ENCODE results near the gene SPINK9.

SPINK9 gene

DNA sequence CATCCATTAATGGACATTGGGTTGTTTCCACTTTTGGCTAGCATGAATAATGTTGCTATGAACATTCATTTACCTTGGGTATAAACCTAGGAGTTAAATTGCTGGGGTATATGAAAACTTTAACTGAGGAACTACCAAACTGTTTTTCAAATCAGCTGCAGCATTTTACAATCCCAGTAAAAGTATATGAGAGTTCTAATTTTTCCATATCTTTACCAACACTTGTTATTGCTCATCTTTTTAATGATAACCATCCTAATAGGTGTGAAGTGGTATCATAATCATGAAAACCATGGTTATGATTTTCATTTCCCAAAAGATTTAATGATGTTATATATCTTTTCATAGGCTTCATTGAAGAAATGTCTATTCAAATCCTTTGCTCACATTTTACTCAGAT lies 32.9 kb downstream of the SPINK9 start:
- DNase-seq (ENCODE audit: low spot score) = no peak

DNA sequence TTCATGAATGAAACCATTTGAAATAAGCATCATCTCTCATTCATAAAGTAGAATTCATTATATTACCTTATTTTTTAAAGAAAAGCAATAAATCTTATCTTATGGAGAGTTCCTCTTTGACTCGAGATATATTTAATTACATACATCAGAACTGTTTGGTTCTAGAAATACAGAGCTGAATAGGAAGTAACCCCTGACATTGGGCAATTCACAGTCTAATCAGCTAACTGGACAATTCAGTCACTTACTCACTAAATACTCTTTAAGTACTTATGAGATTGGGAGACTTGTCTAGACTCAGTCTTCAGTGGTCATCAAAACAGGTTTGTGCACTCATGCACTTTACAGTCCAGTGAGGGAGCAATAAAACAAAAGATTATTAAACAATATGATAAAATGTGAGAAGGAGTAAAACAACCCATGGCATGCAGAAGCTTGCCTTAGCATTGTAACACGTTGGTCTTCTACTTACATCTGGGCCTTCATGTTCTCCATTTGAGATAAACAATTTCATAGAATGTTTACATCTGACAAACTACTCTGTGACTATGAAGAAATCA lies 36.9 kb downstream of the SPINK9 start:
- no peak for DNase-seq (ENCODE audit: low spot score)

DNA sequence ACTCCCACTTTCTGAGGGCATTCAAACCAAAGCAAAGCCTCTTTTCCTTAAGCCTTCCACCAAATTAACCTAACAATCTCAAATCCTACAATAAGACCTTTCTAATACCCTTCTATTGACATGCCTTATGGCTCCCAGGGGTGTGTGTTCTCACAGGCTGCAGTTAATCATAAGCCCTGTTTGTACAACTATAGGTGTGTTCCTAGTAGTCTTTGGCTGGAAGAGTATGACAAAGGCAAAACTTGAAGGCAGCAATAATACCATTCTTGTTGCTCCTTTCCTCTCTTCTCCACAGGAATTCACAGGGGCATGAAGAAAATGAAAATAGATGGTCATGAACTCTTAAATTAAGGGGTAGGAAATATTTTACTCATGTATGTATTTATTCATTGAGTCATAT lies 37.5 kb downstream of the SPINK9 start:
- DNase-seq (ENCODE audit: low spot score) = no peak

DNA sequence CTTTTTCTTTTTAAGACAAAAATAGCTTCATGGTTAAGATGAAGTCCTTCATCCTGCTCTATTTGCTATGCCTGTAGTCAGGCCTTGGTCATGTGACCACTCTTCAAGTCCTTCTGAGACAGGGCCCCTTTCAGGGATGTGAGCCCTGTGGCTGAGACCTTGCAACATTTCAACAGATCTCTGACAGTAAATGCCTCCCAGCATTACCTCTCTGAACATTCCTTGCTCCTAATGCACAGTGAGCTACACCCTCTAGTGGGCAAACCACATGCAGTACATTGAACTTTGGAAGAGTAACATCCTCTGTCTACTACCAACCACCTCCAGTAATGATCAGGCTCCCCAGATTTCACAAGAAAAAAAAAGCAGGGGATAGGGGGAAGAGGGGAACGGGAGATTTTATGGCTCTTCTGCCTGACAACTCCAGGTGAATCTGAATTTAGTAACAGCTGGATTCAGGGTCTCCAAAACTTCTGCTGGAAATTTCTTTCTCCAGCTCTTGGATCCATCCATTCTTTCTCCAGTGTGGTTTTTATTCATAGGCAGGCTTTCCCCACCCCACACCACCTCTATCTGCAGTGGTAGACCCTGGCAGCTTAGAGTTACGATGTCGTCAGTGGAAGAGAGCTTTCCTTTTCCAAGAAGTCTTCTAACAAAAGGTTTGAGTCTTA lies 39.5 kb downstream of the SPINK9 start:
- peak; percentile 52 for DNase-seq (ENCODE audit: low spot score)

DNA sequence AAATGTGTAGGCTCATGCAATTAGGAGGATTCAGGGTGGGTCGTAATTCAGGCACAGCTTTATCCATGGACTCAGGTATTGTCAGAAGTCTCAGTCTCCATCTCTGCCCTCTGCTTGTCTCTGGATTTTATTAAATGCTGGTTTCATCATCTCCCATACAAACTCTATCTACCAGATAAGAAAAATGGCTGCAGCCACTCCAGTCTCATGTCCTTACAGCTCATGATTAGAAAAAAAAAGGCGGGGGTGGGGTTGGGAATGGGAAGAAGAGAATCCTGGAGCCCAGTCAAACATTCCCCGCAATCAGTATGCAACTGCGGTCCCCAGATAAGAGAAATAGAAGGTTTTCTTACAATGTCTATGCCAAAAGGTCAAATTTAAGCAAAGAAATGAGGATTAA lies 40.8 kb downstream of the SPINK9 start:
- DNase-seq (ENCODE audit: low spot score) = no peak

GRCh38 chr5:148378670-148379069 lies 43.3 kb downstream of the SPINK9 start:
- no peak for DNase-seq (ENCODE audit: low spot score)

DNA sequence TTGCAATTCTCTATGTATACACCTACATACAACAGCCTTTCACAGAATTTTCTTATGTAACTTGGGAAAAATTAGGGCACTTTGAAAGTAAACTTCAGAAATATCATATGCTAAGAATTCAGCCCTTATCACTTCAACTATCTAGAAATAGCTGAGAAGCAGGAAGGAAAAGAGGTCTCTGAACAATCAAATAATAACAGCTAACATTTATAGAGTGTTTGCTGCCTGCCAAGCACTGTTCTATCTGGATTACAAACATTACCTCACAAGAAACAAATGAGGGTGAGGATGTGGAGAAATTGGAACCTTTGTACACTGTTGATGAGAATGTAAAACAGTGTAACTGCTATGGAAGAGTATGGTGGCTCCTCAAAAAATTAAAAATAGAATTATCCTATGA lies 44.0 kb downstream of the SPINK9 start:
- no peak for DNase-seq (ENCODE audit: low spot score)

DNA sequence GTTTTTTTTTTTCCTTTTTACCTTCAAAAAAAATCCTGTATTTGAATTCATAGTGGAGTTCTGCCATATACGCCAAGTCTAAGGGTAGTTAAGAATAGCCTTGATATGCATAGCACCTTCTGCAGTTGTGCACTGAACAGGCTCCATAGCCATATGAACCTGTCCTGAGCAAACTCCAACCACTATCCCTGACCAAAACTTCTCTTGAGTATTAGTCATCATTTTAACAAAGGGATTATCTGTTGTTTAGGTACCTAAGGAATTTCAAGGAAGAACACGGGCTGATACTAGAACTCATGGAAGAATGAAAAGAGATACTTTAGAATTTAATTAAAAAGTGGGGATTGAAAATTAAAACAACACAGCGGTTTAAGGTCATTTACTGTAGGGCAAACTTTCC lies 46.5 kb downstream of the SPINK9 start:
- no peak for DNase-seq (ENCODE audit: low spot score)

GRCh38 chr5:148382961-148383360 lies 47.6 kb downstream of the SPINK9 start:
- DNase-seq (ENCODE audit: low spot score) = peak; percentile 54

- DNase-seq (ENCODE audit: low spot score) = peak; percentile 99
These were observed 48.4 kb downstream of the SPINK9 start, which contains the start of gene FBXO38 for GRCh38 chr5:148383564-148384379. Gene FBXO38, plus strand, starts transcription at chr5:148383958. Its CDS starts 10,819 bp downstream, at chr5:148394777.

GRCh38 chr5:148384380-148384737 lies 49.0 kb downstream of the SPINK9 start:
- DNase-seq (ENCODE audit: low spot score) = no peak

- no peak for DNase-seq (ENCODE audit: low spot score)
These were observed 49.7 kb downstream of the SPINK9 start for GRCh38 chr5:148385094-148385493.

- DNase-seq (ENCODE audit: low spot score) = no peak
These were observed 50.7 kb downstream of the SPINK9 start for GRCh38 chr5:148386041-148386440.

GRCh38 chr5:148387325-148387724 lies 52.0 kb downstream of the SPINK9 start:
- DNase-seq (ENCODE audit: low spot score) = no peak

GRCh38 chr5:148388696-148389095 lies 53.3 kb downstream of the SPINK9 start:
- DNase-seq (ENCODE audit: low spot score) = no peak

Data from cerebellar cortex (tissue), 1 donor.